H9 (cell line): ENCODE measurements around the gene TMIGD3. TPM values are rescaled to one million over a fixed set of nuclear protein-coding genes. Genes with fewer than 3 reads are reported as not detected.

Experiments used
- DNase-seq: peaks from one replicate; pipeline ENCODE4 v3.0.0-alpha.2; 2017
- H2AFZ ChIP-seq: one replicate; pipeline ENCODE4 v1.6.1; 2013; ENCODE audit warnings: mild to moderate bottlenecking, low read length, control low read depth, moderate library complexity
- H2AK5ac ChIP-seq: 2 replicates; pipeline ENCODE4 v1.6.1; 2013; ENCODE audit warnings: low read length, control low read depth, mixed read lengths; ENCODE audit not compliant: insufficient read length
- H2BK120ac ChIP-seq: one replicate; pipeline ENCODE4 v1.6.1; 2013; ENCODE audit warnings: low read depth, mild to moderate bottlenecking, low read length, control low read depth, inconsistent platforms; ENCODE audit not compliant: poor library complexity, severe bottlenecking
- H2BK12ac ChIP-seq: 2 replicates; pipeline ENCODE4 v1.6.1; 2013; ENCODE audit warnings: low read length, control low read depth, mixed read lengths, low read depth; ENCODE audit not compliant: insufficient read length
- H2BK15ac ChIP-seq: 2 replicates; pipeline ENCODE4 v1.6.1; 2013; ENCODE audit warnings: low read depth, low read length, control low read depth
- H2BK20ac ChIP-seq: one replicate; pipeline ENCODE4 v1.6.1; 2013; ENCODE audit warnings: low read depth, mild to moderate bottlenecking, low read length, control low read depth, inconsistent platforms; ENCODE audit not compliant: poor library complexity, severe bottlenecking
- H2BK5ac ChIP-seq: 2 replicates; pipeline ENCODE4 v1.6.1; 2013; ENCODE audit warnings: low read length, control low read depth, mixed read lengths; ENCODE audit not compliant: insufficient read length
- H3K14ac ChIP-seq: 2 replicates; pipeline ENCODE4 v1.6.1; 2013; ENCODE audit warnings: low read length, control low read depth; ENCODE audit not compliant: insufficient read depth
- H3K18ac ChIP-seq: 2 replicates; pipeline ENCODE4 v1.6.1; 2013; ENCODE audit warnings: low read depth, mild to moderate bottlenecking, mixed read lengths, low read length, control low read depth; ENCODE audit not compliant: insufficient read length
- H3K23ac ChIP-seq: 2 replicates; pipeline ENCODE4 v1.6.1; 2013; ENCODE audit warnings: low read length, control low read depth, mixed read lengths, low read depth; ENCODE audit not compliant: insufficient read length
- H3K23me2 ChIP-seq: 2 replicates; pipeline ENCODE4 v1.6.1; 2013; ENCODE audit warnings: low read depth, mild to moderate bottlenecking, mixed read lengths, low read length, control low read depth; ENCODE audit not compliant: insufficient read length, poor library complexity, severe bottlenecking
- H3K27ac ChIP-seq: 2 replicates; pipeline ENCODE4 v1.5.1; 2013; ENCODE audit warnings: low read length, control low read depth, mixed read lengths, low read depth; ENCODE audit not compliant: insufficient read length
- H3K27me3 ChIP-seq: 2 replicates; pipeline ENCODE4 v1.6.1; 2013; ENCODE audit warnings: low read length, control low read depth, inconsistent platforms; ENCODE audit not compliant: insufficient read depth
- H3K4ac ChIP-seq: 2 replicates; pipeline ENCODE4 v1.6.1; 2013; ENCODE audit warnings: low read depth, mild to moderate bottlenecking, control low read depth, inconsistent platforms, low read length, moderate library complexity
- H3K4me1 ChIP-seq: 2 replicates; pipeline ENCODE4 v1.6.1; 2013; ENCODE audit warnings: low read length, control low read depth, inconsistent platforms; ENCODE audit not compliant: insufficient read depth
- H3K4me2 ChIP-seq: 2 replicates; pipeline ENCODE4 v1.6.1; 2013; ENCODE audit warnings: low read length, control low read depth, mixed read lengths; ENCODE audit not compliant: insufficient read length, insufficient read depth
- H3K56ac ChIP-seq: 2 replicates; pipeline ENCODE4 v1.6.1; 2013; ENCODE audit warnings: low read depth, mild to moderate bottlenecking, mixed read lengths, low read length, control low read depth; ENCODE audit not compliant: insufficient read length
- H3K79me1 ChIP-seq: 2 replicates; pipeline ENCODE4 v1.6.1; 2013; ENCODE audit warnings: low read depth, mild to moderate bottlenecking, moderate library complexity, low read length, control low read depth, inconsistent platforms; ENCODE audit not compliant: insufficient read depth, poor library complexity, severe bottlenecking
- H3K79me2 ChIP-seq: 2 replicates; pipeline ENCODE4 v1.6.1; 2013; ENCODE audit warnings: low read length, control low read depth, inconsistent platforms; ENCODE audit not compliant: insufficient read depth
- H3K9ac ChIP-seq: 2 replicates; pipeline ENCODE4 v1.6.1; 2013; ENCODE audit warnings: low read length, control low read depth, mixed read lengths; ENCODE audit not compliant: insufficient read length; ENCODE audit errors: extremely low read depth
- H3K9me3 ChIP-seq: one replicate; pipeline ENCODE4 v1.6.1; 2013; ENCODE audit warnings: low read depth, low read length, inconsistent platforms; ENCODE audit not compliant: control insufficient read depth
- H3T11ph ChIP-seq: one replicate; pipeline ENCODE4 v1.6.1; 2013; ENCODE audit warnings: mild to moderate bottlenecking, low read length, control low read depth, inconsistent platforms
- H4K20me1 ChIP-seq: one replicate; pipeline ENCODE4 v1.6.1; 2013; ENCODE audit not compliant: control insufficient read depth, insufficient read length, insufficient read depth
- H4K5ac ChIP-seq: 2 replicates; pipeline ENCODE4 v1.6.1; 2013; ENCODE audit warnings: low read depth, mild to moderate bottlenecking, mixed read lengths, low read length, control low read depth; ENCODE audit not compliant: insufficient read length
- H4K8ac ChIP-seq: replicated peaks from 2 replicates; pipeline ENCODE4 v1.6.1; 2013; ENCODE audit warnings: low read length, control low read depth, mixed read lengths, low read depth; ENCODE audit not compliant: insufficient read length
- H4K91ac ChIP-seq: 2 replicates; pipeline ENCODE4 v1.6.1; 2013; ENCODE audit warnings: low read depth, mild to moderate bottlenecking, moderate library complexity, mixed read lengths, low read length, control low read depth; ENCODE audit not compliant: insufficient read length
- H3K27ac Mint-ChIP-seq, 3 experiments: 2 replicates in 2 of 3; 3 replicates in 1 of 3; pipeline ENCODE4 v1.8.0; 2020 to 2021; ENCODE audit warnings: mixed read lengths in 3 of 3, mild to moderate bottlenecking in 1 of 3, moderate library complexity in 1 of 3
- H3K27me3 Mint-ChIP-seq: 2 replicates; pipeline ENCODE4 v1.8.0; 2021; ENCODE audit warnings: low read depth, mild to moderate bottlenecking, moderate library complexity, mixed read lengths
- H3K36me3 Mint-ChIP-seq, 3 experiments: 2 replicates in 2 of 3; 3 replicates in 1 of 3; pipeline ENCODE4 v1.8.0; 2020 to 2021; ENCODE audit warnings: low read depth in 3 of 3, mixed read lengths in 3 of 3; ENCODE audit not compliant: insufficient read depth in 1 of 3
- H3K4me1 Mint-ChIP-seq, 2 experiments: 2 replicates each; pipeline ENCODE4 v1.8.0; 2020; ENCODE audit warnings: mixed read lengths in 2 of 2
- H3K4me3 Mint-ChIP-seq, 2 experiments: 2 replicates in 1 of 2; 3 replicates in 1 of 2; pipeline ENCODE4 v1.8.0; 2020 to 2021; ENCODE audit warnings: mild to moderate bottlenecking in 2 of 2, mixed read lengths in 2 of 2, moderate library complexity in 1 of 2
- H3K9me3 Mint-ChIP-seq, 2 experiments: 2 replicates in 1 of 2; 3 replicates in 1 of 2; pipeline ENCODE4 v1.8.0; 2020; ENCODE audit warnings: mild to moderate bottlenecking in 2 of 2, mixed read lengths in 2 of 2, moderate library complexity in 1 of 2
- CTCF ChIP-seq: fragments of 200-600 bp; sonication (generic); conservative IDR thresholded peaks from 3 replicates; pipeline ENCODE4 v1.8.0; 2021; ENCODE audit warnings: antibody characterized with exemption, mild to moderate bottlenecking
- WGBS: extraction: QIAGEN DNeasy Blood & Tissue Kit; methylation state at CpG from one replicate; pipeline ENCODE4 v1.1.7; 2013; ENCODE audit warnings: missing lambda C conversion rate, low lambda C conversion rate, mixed read lengths; ENCODE audit not compliant: insufficient read length; ENCODE audit errors: extremely low coverage; 5-methylcytosine and 5-hydroxymethylcytosine counted together
- total RNA-seq: library from RNA; stranded (reverse); gene quantifications from 2 replicates; pipeline ENCODE4 v1.2.1, GENCODE V29; 2021

TMIGD3 gene
- total RNA-seq, 1 experiment from 2014 or later = not detected

GRCh38 chr1:111441573-111442192, 61.8 kb downstream of the TMIGD3 start:
- no peak overlapping the region for H3K9ac ChIP-seq
- H3K27ac ChIP-seq = no peak overlapping the region
- no peaks in the 10 kb centered on the region for H3K9me3 Mint-ChIP-seq

More at GRCh38 chr1:111441573-111442192, 61.8 kb downstream of the TMIGD3 start:
- peak overlapping the region in 2 of 3 experiments; percentile 40 to 61; a peak in 4 of 7 replicates for H3K27ac Mint-ChIP-seq
- no peaks in the 10 kb centered on the region for H3K23me2 ChIP-seq
- no peak overlapping the region; a peak in 1 of 5 replicates for H3K4me3 Mint-ChIP-seq
- no peak overlapping the region for H4K91ac ChIP-seq
- no peaks in the 10 kb centered on the region for H4K20me1 ChIP-seq
- no peak overlapping the region for H2BK12ac ChIP-seq
- no peak overlapping the region for H3K4ac ChIP-seq
- peaks cover 8% of the 10 kb centered on the region for H3K79me1 ChIP-seq
- H3K36me3 Mint-ChIP-seq = peaks cover 43 to 86% (median 71%) of the 10 kb centered on the region in 3 experiments; a peak in 6 of 7 replicates
- no peak overlapping the region for H2BK20ac ChIP-seq
- H3K9me3 ChIP-seq = no peaks in the 10 kb centered on the region
- no peak overlapping the region for H2BK120ac ChIP-seq
- H3K14ac ChIP-seq = no peak overlapping the region
- no peaks in the 10 kb centered on the region for H3K4me1 ChIP-seq
- H3K27me3 Mint-ChIP-seq = no peaks in the 10 kb centered on the region
- TF ChIP-seq CTCF = peak; percentile 82
- no peak overlapping the region for H3K4me2 ChIP-seq
- no CpG with 5 or more reads among the region's 9 CpGs for WGBS
- H2BK5ac ChIP-seq = no peak overlapping the region
- no peak overlapping the region for H2AK5ac ChIP-seq
- H3K4me1 Mint-ChIP-seq = no peaks in the 10 kb centered on the region
- no peak overlapping the region for H3T11ph ChIP-seq
- no peak overlapping the region for H4K8ac ChIP-seq
- no peak overlapping the region for H4K5ac ChIP-seq
- H3K23ac ChIP-seq = no peak overlapping the region
- peak; percentile 76 for DNase-seq
- no peak overlapping the region for H3K56ac ChIP-seq
- H3K18ac ChIP-seq = no peak overlapping the region
- H2AFZ ChIP-seq = no peak overlapping the region
- H3K79me2 ChIP-seq = no peaks in the 10 kb centered on the region
- no peak overlapping the region for H2BK15ac ChIP-seq
- no peaks in the 10 kb centered on the region for H3K27me3 ChIP-seq
